ENCODE measurements around the gene ABI1.

GRCh38 chr10:26698909-26699308, 161.8 kb downstream of the ABI1 start:
- no peak for TF ChIP-seq MLX (CRISPR knock-in tag; IDR thresholded peaks at IDR 0.05)
- TF ChIP-seq SOX15 (CRISPR knock-in tag; IDR thresholded peaks at IDR 0.05), result no peak
- no peak for TF ChIP-seq ELF4 (CRISPR knock-in tag; IDR thresholded peaks at IDR 0.05; ENCODE audit: low read depth)
- TF ChIP-seq CTCF (IDR thresholded peaks at IDR 0.05), result no peak
- TF ChIP-seq ZNF512 (CRISPR knock-in tag; IDR thresholded peaks at IDR 0.05; ENCODE audit: borderline replicate concordance), result no peak
- no peak for TF ChIP-seq JUN (CRISPR knock-in tag; IDR thresholded peaks at IDR 0.05)
- no peak for TF ChIP-seq IRF2 (CRISPR knock-in tag; IDR thresholded peaks at IDR 0.05; ENCODE audit: borderline replicate concordance, low read depth)
